HG03066 (cell line): ENCODE data around the gene APOBEC3A.
"Not testable (repeated sequence)": the region's sequence is repeated elsewhere in the genome, so short reads cannot be mapped to it uniquely, and the experiment has no call there.

ENCODE experiments used
- ATAC-seq: cut with Tn5 transposase; IDR thresholded peaks from one replicate; pipeline ENCODE4 v1.9.1; 2021; ENCODE audit warnings: low read depth; ENCODE audit not compliant: unreplicated experiment

APOBEC3A gene

DNA sequence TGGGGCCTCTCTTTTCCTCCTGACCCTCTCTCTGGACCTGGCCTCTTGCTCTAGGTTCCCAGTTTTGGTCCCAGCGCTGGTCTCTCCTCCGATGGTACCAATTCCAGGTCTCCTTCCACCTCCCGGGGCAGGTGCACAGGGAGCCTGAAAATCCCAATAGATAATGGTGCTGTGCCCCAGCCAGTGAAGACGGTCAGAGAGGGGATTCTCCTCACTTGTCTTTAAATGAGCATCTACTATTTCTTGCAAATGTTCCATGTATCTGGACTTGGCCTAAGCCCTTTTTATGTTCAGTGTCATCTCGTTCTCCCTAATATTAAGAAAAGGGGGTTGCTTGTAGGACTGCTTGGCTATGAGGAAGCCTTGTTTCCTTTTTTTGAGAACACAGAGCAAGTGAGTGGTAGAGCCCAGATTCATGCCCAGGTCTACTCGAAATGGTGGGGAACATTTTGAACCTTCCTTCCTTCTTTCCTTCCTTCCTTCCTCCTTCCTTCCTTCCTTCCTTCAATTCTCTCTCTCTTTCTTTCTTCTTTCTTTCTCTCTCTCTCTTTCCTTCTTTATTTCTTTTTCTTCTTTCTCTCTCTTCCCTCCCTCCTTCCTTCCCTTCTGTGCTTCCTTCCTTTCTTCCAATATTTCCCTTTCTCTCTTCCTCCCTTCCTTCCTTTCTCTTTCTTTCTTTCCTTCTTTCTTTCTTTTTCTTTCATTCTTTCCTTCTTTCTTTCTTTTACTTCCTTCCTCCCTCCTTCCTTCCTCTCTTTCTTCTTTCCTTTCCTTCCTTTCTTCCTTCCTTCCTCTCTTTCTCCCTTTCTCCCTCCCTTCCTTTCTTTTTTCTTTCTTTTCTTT, 620 bp downstream of the APOBEC3A start:
- no peak for ATAC-seq

DNA sequence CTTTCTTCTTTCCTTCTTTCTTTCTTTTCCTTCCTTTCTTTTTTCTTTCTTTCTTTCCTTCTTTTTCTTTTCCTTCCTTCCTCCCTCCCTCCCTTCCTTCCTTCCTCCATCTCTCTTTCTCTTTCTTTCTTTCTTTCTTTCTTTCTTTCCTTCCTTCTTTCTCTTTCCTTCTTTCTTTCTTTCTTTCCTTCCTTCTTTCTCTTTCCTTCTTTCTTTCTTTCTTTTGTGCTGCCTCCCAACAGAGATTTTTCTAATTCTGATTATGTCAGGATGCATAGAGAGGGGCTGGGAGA, 1.2 kb downstream of the APOBEC3A start:
- not testable (repeated sequence) for ATAC-seq

DNA sequence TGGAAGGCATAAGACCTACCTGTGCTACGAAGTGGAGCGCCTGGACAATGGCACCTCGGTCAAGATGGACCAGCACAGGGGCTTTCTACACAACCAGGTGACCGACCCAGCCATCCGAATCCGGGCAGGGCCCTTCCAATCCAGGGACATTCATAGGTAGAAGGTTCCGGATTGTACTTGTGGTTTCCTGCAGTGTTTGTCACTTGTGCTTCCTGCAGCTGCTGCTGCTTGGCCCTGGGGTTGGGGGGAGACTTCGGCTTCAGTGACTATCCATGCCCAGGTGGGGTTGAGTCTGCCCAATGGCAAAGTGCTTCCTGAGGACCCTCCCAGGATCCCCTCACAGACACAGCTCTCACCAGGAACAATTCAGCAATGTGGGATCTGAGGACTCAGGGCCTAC, 2.2 kb downstream of the APOBEC3A start:
- ATAC-seq, result no peak

- not testable (repeated sequence) for ATAC-seq
These were observed 3.3 kb downstream of the APOBEC3A start for GRCh38 chr22:38960673-38961072.

- not testable (repeated sequence) for ATAC-seq
These were observed 5.9 kb downstream of the APOBEC3A start for GRCh38 chr22:38963291-38963738.

- no peak for ATAC-seq
These were observed 6.5 kb downstream of the APOBEC3A start for GRCh38 chr22:38963872-38964271.

- ATAC-seq, result no peak
These were observed 6.9 kb downstream of the APOBEC3A start for GRCh38 chr22:38964306-38964705.

DNA sequence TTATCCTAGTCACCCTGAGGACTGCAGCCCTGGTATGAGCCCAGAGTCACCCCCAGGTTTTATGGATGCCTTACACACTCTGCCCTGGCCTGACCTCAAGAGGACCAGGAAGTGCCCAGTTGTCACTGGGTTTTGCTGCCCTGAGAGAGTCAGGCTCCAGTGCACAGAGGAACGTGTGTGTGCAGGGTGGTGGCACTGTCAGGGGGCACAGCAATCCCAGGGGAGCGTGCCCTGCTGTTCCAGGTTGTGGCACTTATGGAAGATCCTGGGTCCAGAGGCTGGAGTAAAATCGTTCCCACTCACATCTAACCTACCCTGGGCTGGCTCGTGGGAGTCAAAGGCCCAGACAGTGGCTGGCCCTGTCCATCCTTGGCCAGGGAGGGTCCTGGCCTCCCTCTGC, 7.6 kb downstream of the APOBEC3A start:
- no peak for ATAC-seq

DNA sequence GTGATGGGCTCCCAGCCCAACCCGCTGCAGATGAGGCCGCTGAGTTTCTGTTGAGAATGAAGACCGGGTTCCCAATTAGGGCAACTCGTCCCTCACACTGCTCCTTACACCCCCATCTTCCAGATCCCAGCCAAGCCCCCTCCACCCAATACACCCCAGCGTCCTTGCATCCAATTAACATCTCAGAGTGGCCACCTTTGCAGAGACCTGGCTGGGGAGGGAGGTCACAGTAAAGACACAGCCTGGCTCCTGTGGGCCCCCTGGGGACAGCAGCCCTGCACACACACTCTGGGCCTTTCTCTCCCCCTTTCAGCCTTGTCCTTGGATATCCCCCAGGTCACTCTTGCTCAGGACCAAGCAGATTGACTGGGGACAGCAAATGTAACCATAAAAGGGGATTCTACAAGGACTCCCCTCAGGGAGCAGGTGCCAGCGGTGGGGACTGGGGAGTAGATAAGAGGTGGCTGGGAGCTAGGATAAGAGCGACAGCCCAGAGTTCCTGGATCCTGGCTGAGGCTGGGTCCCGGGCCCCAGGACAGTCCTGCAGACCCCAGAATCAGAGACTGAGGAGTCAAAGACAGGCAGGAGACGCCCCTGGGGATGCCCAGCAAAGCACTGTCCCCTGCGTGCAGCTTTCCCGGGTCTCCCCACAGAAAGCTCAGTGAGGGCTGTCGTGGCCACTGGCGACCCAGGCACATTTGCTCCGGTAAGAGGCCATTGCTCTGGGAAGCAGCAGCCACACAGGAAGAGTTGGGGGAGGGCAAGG, 8.4 kb downstream of the APOBEC3A start:
- no peak for ATAC-seq

DNA sequence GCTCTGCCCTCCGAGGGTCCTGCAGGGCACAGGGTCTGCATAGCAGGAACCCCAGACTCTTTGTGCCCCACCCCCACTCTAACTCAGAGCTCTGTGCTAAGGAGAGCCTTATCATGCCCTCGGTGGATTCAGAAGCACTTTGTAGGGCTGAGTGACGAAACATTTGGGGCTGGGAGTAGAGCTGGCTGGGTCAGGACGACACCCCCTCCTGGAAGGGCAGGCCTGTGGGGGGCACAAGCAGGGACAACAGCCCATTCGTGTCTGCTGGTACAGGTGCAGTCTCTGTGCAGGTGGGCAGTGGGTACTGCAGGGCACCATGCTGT, 8.9 kb downstream of the APOBEC3A start:
- ATAC-seq, result no peak

DNA sequence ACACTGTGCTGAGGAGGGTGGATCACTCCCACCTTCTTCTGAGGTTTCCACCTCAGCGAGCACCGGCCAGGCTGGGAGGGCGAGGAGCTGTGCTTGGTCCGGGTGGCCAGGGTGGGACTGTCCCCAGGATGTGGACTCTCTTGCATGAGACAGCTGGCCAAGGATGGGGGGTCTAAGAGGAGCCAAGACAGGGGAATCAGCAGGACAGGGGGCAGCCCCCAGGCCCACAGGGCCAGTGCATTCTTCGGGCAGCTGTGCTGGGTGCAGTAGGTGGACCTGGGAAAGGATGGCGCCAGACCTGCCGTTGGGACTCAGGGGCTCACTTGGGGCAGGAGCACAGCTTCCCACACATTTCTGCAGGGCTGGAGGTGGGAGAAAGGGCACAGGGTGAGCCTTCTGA, 9.5 kb downstream of the APOBEC3A start:
- no peak for ATAC-seq

DNA sequence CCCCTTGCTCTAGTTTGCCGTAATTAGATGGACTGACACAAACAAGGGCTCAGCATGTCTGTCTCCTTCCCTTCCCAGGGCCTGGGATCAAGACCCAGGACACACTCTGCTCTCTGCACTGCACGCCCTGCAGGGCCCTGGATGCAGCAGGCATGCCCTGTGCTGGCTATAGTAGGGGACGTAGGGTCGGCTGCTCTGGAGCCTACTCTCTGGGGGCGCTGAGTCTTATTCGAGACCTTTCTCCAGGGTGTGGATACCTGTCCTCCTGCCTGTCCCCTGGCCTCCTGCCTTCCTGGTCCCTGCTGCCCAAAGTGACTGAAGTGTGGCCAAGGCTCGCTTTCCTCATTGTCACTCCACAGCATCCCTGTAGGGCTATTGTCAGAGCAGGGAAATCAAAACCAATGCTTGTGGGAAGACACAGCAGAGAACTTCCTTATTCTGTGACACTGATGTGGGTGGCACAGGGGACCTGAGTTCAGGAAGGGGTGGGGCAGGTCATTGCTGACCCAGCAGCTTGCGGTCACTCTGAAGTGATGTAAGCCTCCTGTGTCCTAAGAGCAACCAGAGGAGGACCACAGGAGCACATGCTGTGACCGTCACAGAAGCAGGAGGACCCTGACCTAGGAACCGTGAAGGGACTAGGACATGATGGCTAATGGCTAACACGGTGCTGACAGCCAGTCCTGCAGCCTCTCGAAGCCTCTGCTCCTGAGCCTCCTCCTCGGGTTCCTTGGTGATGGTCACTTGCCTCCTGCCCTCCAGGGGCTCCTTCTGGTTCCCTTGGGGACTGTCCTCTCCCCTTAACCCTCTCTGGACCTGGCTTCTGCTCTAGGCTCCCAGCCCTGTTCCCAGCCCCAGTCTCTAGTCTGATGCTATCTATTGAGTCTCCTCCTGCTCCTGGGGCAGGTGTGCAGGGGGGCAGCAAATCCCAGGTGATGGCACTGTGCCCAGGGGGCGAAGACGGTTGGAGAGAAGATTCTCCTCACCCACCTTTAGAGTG, 10.3 kb downstream of the APOBEC3A start:
- no peak for ATAC-seq

- ATAC-seq, result no peak
These were observed 11.4 kb downstream of the APOBEC3A start for GRCh38 chr22:38968801-38969200.

DNA sequence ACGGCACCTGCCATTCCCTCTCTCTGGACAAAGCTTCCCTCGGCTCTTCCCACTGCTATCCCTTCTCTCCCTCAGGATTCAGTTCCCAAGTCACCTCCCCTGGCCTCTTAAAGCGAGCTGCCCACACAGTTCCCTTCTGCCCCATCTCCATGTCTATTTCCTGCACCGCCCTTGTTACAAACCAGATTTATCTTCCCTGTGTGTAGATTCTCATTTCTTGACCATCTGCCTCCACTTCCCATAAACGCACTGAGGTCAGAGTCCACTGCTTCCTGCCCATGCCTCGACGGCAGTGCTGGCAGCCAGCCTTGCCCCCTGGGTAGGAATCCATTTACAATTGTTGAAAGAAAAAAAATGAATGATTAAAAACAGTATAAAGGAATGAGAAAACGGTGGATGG, 13.1 kb downstream of the APOBEC3A start:
- no peak for ATAC-seq

DNA sequence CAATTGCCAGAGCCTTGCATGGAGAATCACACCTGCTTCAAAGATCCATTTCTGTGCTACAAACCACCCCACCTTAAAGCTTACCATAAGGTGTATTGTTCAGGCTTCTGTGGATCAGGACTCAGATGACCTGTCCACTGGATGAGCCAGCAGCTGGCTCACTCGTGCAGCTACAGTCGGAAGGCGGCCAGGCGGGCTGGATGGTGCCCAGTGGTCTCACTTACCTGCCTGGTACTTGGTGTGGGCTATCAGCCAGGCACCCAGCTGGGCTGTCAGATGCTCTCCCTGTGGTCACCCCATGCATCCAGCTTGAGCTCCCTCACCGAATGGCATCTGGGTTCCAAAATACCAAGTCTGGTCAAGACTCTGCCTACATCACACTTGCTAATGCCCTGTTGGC, 13.8 kb downstream of the APOBEC3A start:
- ATAC-seq, result no peak

- ATAC-seq, result no peak
These were observed 14.4 kb downstream of the APOBEC3A start for GRCh38 chr22:38971791-38972190.

DNA sequence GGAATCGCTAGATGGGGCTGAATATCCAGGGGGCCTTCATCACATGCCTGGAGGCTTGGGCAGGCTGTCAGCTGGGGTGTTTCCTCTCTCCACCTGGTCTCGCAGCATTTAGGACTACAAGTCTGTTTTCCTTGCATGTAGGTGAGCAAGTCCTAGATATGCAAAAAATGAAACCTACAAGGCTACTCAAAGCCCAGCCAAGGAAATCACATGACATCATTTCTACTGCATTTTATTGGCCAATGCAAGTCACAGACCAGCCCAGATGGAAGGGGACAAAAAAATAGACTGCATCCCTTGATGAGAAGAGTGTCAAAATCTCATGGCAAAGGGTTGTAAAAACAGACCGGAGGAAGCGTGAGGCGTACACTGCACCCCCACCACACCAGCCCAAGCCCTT, 15.1 kb downstream of the APOBEC3A start:
- no peak for ATAC-seq

DNA sequence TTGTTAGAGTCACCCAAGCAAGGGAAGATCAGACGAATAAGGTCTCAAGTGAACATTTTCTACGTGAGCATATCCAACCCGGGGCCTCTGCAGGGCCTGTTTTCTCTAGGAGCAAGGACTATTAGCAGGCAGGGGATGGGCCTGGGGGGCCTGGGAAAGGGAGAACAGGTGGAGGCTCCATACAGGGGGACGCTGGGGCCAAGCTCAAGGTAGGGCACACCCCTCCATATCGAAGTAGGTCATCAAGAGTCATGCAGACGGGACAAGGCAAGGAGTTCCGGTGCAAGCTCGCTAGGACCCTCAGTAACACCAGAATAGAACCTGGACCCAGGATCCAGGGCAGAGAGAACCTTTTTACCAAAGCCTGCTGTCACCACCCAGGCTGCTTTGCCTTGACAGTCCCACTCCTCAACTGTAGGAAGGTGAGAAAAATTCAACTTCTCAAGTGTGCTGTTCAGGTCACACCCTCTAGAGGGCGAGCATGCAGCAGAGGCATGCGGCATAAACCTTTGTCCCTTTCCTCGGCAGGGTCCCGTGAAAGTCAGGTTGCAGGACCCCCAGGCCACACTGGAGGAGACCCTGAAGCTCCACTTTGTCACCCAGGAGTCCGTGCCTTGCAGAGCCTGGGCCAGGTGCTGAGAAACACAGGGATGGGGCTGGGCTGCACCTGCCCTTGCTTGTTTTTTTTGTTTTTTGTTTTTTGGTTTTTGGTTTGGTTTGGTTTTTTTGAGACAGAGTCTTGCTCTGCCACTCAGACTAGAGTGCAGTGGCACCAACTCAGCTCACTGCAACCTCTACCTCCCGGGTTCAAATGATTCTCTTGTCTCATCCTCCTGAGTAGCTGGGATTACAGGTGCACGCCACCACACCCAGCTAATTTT, 16.1 kb downstream of the APOBEC3A start:
- no peak for ATAC-seq

DNA sequence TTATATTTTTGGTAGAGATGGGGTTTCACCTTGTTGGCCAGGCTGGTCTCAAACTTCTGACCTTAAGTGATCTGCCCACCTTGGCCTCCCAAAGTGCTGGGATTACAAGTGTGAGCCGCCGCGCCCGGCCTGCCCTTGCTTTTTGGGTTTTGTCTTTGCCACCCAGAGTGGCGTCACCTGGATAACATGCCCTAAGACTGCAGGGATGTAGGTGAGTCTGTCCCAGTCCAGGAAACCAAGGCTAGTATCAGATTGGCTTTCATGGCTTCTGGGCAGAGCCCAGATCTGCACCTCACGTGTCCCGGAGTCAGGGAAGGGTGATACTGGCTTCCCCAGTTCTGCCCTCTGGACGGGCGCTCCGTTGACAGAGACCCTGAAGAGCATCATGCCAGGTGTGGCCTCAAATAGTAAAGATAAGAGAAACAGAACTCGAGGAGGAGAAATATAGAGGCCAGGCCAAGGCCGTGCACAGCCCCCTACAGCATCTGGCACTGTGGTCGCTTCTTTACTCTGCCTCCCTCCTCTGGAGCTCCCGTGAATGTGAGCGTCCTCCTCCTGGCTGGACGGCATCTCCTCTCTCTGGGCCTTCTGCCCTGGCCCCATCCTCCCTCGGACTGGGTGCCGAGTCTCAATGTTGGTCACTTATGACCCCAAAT, 16.9 kb downstream of the APOBEC3A start:
- ATAC-seq, result no peak

DNA sequence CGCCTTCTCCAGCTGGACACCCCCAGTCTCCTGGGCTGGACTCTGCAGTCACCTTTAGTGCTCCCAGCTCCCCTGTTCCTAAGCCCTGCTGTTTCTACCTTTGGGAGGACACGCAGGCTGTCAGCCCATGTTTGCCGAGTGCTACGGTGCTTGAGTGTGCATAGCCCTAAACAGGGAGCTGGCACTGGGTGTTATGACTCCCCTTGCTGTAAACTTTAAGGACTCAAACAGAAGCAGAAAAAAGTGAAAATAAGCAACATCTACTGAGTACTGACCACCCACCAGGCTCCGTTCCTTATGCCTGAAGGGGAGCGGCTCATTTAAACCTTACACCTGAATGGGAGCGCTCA, 17.4 kb downstream of the APOBEC3A start:
- ATAC-seq, result no peak
